HG03460 (cell line): ENCODE results near the gene GARS1.
A peak's percentile ranks its signal among the peaks of the same experiment; 100 is the strongest.
"Not testable (repeated sequence)": the region's sequence is repeated elsewhere in the genome, so short reads cannot be mapped to it uniquely, and the experiment has no call there.

Experiments used
- ATAC-seq: cut with Tn5 transposase; IDR thresholded peaks from one replicate; pipeline ENCODE4 v1.9.1; 2021; ENCODE audit not compliant: unreplicated experiment

The GARS1 gene

GRCh38 chr7:30570238-30570637 lies 24.4 kb upstream of the GARS1 start:
- ATAC-seq, result not testable (repeated sequence)

GRCh38 chr7:30572212-30572841 lies 22.4 kb upstream of the GARS1 start:
- ATAC-seq, result no peak

GRCh38 chr7:30575910-30576309 lies 18.8 kb upstream of the GARS1 start:
- ATAC-seq, result no peak

GRCh38 chr7:30583181-30583580 lies 11.5 kb upstream of the GARS1 start:
- ATAC-seq, result no peak

- ATAC-seq, result no peak
Measured at GRCh38 chr7:30584415-30584814, 10.3 kb upstream of the GARS1 start.

- no peak for ATAC-seq
Measured at GRCh38 chr7:30584965-30585364, 9.7 kb upstream of the GARS1 start.

- ATAC-seq, result no peak
Measured at GRCh38 chr7:30585675-30586074, 9.0 kb upstream of the GARS1 start.

- not testable (repeated sequence) for ATAC-seq
Measured at GRCh38 chr7:30587547-30587946, 7.1 kb upstream of the GARS1 start.

GRCh38 chr7:30589111-30589510 lies 5.6 kb upstream of the GARS1 start:
- ATAC-seq, result no peak

GRCh38 chr7:30594048-30594539 lies 584 bp upstream of the GARS1 start:
- ATAC-seq, result peak; percentile 38

GRCh38 chr7:30595436-30596013 lies 847 bp downstream of the GARS1 start:
- no peak for ATAC-seq

- no peak for ATAC-seq
Measured at GRCh38 chr7:30596014-30596641, 1.4 kb downstream of the GARS1 start.

GRCh38 chr7:30596721-30597120 lies 2.0 kb downstream of the GARS1 start:
- no peak for ATAC-seq

- ATAC-seq, result no peak
Measured at GRCh38 chr7:30598121-30598876, 3.6 kb downstream of the GARS1 start.

GRCh38 chr7:30604901-30605300 lies 10.2 kb downstream of the GARS1 start:
- no peak for ATAC-seq

GRCh38 chr7:30605832-30606231 lies 11.2 kb downstream of the GARS1 start:
- ATAC-seq, result no peak

GRCh38 chr7:30612658-30613265 lies 18.1 kb downstream of the GARS1 start:
- ATAC-seq, result no peak

- ATAC-seq, result no peak
Measured at GRCh38 chr7:30613366-30614325, 19.0 kb downstream of the GARS1 start.

- ATAC-seq, result no peak
Measured at GRCh38 chr7:30616318-30616717, 21.6 kb downstream of the GARS1 start.

- ATAC-seq, result no peak
Measured at GRCh38 chr7:30617359-30617758, 22.7 kb downstream of the GARS1 start.
